SK-N-SH treated with all-trans-retinoic acid at 6 μM for 48 hours (cell line): ENCODE results near the gene BAX.
"Not testable (repeated sequence)": the region's sequence is repeated elsewhere in the genome, so short reads cannot be mapped to it uniquely, and the experiment has no call there.

Source experiments
- BACH2 ChIP-seq: fragments of 250-450 bp; sonication (Bioruptor Pico); IDR thresholded peaks from 2 replicates; pipeline ENCODE4 v1.9.0; 2021; ENCODE audit warnings: mild to moderate bottlenecking, borderline replicate concordance
- OSR1 ChIP-seq: fragments of 250-450 bp; sonication (Bioruptor Pico); IDR thresholded peaks from 2 replicates; pipeline ENCODE4 v1.8.0; 2022; ENCODE audit warnings: moderate library complexity, mild to moderate bottlenecking, inconsistent platforms
- RARB ChIP-seq: fragments of 250-450 bp; sonication (Bioruptor Pico); IDR thresholded peaks from 2 replicates; pipeline ENCODE4 v1.8.0; 2021; ENCODE audit warnings: mild to moderate bottlenecking, moderate library complexity
- SNAI2 ChIP-seq: fragments of 250-450 bp; sonication (Bioruptor Pico); IDR thresholded peaks from 2 replicates; pipeline ENCODE4 v1.5.0; 2020; ENCODE audit warnings: mild to moderate bottlenecking, moderate library complexity
- ZFP3 ChIP-seq: fragments of 250-450 bp; sonication (Bioruptor Pico); IDR thresholded peaks from 2 replicates; pipeline ENCODE4 v1.5.0; 2020; ENCODE audit warnings: mild to moderate bottlenecking, moderate library complexity
- ZFP30 ChIP-seq: fragments of 450-650 bp; formaldehyde crosslinking; IDR thresholded peaks from 2 replicates; pipeline ENCODE4 v1.5.0; 2022; ENCODE audit warnings: mild to moderate bottlenecking, moderate library complexity
- ZNF565 ChIP-seq: fragments of 450-650 bp; formaldehyde crosslinking; conservative IDR thresholded peaks from 2 replicates; pipeline ENCODE4 v1.5.0; 2020; ENCODE audit warnings: low read depth, mild to moderate bottlenecking, moderate library complexity
- ZNF70 ChIP-seq: fragments of 450-650 bp; formaldehyde crosslinking; IDR thresholded peaks from 2 replicates; pipeline ENCODE4 v1.5.0; 2020; ENCODE audit warnings: mild to moderate bottlenecking, moderate library complexity
- TF ChIP-seq, protein P1 (sequence below): fragments of 250-450 bp; sonication (Bioruptor Pico); IDR thresholded peaks from 2 replicates; pipeline ENCODE4 v1.8.0; 2020; ENCODE audit warnings: mild to moderate bottlenecking, moderate library complexity, borderline replicate concordance
- TF ChIP-seq, protein P2 (sequence below): fragments of 250-450 bp; sonication (Bioruptor Pico); IDR thresholded peaks from 2 replicates; pipeline ENCODE4 v1.5.1; 2021; ENCODE audit warnings: mild to moderate bottlenecking, moderate library complexity
- TF ChIP-seq, protein P3 (sequence below): fragments of 250-450 bp; sonication (Bioruptor Pico); IDR thresholded peaks from 2 replicates; pipeline ENCODE4 v1.5.1; 2020; ENCODE audit warnings: low read depth, mild to moderate bottlenecking, moderate library complexity

DNA sequence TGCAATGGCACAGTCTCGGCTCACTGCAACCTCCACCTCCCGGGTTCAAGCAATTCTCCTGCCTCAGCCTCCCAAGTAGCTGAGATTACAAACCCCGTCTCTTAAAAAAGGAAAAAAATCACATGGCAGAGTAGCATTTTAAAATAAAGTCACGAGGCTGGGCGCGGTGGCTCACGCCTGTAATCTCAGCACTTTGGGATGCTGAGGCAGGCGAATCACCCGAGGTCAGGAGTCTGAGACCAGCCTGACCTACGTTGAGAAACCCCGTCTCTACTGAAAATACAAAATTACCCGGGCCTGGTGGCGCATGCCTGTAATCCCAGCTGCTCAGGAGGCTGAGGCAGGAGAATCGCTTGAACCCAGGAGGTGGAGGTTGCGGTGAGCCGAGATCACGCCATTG, 27.0 kb upstream of the BAX start:
- TF ChIP-seq ZNF70, ZNF565, ZFP30, RARB, OSR1, SNAI2, BACH2, ZFP3 (CRISPR knock-in tag): not testable (repeated sequence)
- TF ChIP-seq, protein P1, sequence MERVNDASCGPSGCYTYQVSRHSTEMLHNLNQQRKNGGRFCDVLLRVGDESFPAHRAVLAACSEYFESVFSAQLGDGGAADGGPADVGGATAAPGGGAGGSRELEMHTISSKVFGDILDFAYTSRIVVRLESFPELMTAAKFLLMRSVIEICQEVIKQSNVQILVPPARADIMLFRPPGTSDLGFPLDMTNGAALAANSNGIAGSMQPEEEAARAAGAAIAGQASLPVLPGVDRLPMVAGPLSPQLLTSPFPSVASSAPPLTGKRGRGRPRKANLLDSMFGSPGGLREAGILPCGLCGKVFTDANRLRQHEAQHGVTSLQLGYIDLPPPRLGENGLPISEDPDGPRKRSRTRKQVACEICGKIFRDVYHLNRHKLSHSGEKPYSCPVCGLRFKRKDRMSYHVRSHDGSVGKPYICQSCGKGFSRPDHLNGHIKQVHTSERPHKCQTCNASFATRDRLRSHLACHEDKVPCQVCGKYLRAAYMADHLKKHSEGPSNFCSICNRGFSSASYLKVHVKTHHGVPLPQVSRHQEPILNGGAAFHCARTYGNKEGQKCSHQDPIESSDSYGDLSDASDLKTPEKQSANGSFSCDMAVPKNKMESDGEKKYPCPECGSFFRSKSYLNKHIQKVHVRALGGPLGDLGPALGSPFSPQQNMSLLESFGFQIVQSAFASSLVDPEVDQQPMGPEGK (CRISPR knock-in tag): not testable (repeated sequence)
- TF ChIP-seq, protein P2, sequence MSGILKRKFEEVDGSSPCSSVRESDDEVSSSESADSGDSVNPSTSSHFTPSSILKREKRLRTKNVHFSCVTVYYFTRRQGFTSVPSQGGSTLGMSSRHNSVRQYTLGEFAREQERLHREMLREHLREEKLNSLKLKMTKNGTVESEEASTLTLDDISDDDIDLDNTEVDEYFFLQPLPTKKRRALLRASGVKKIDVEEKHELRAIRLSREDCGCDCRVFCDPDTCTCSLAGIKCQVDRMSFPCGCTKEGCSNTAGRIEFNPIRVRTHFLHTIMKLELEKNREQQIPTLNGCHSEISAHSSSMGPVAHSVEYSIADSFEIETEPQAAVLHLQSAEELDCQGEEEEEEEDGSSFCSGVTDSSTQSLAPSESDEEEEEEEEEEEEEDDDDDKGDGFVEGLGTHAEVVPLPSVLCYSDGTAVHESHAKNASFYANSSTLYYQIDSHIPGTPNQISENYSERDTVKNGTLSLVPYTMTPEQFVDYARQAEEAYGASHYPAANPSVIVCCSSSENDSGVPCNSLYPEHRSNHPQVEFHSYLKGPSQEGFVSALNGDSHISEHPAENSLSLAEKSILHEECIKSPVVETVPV: not testable (repeated sequence)
- TF ChIP-seq, protein P3, sequence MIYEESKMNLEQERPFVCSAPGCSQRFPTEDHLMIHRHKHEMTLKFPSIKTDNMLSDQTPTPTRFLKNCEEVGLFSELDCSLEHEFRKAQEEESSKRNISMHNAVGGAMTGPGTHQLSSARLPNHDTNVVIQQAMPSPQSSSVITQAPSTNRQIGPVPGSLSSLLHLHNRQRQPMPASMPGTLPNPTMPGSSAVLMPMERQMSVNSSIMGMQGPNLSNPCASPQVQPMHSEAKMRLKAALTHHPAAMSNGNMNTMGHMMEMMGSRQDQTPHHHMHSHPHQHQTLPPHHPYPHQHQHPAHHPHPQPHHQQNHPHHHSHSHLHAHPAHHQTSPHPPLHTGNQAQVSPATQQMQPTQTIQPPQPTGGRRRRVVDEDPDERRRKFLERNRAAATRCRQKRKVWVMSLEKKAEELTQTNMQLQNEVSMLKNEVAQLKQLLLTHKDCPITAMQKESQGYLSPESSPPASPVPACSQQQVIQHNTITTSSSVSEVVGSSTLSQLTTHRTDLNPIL (CRISPR knock-in tag): not testable (repeated sequence)
